ENCODE results near the gene MORN5. TPM values are rescaled to one million over a fixed set of nuclear protein-coding genes. Genes with fewer than 3 reads are reported as not detected.

MORN5 gene
- total and polyA plus RNA-seq, 10 of the 15 experiments (the other 5 are each of a cell fraction or from before 2014, with no cell fraction given) = not detected

GRCh38 chr9:122135529-122135859 lies 24.2 kb upstream of the MORN5 start:
- H3K79me2 ChIP-seq (ENCODE audit: control insufficient read depth, insufficient read depth, low read length) = no peaks in the 10 kb centered on the region
- intact Hi-C loops (cut with micrococcal nuclease; ENCODE audit: unreplicated experiment) (no loop called here), in situ Hi-C loops (cut with MboI) (no loop called here)
- ChIA-PET SMC1A (ENCODE audit: uncharacterized antibody, unreplicated experiment) (interaction anchor here (0.9 kb wide), 1 partner anchor 13 kb away, joined by 3 read pairs; no protein-coding TSS in a partner anchor), RAD21 (ENCODE audit: unreplicated experiment) (interaction anchor here (0.7 kb wide), 1 partner anchor 329 kb away, joined by 3 read pairs; no protein-coding TSS in a partner anchor), CTCF (interaction anchor here (1.0 to 1.4 kb wide), 4 partner anchors 9 to 11 kb away, joined by 3 to 10 read pairs (median 4); no protein-coding TSS in a partner anchor), POLR2A (interaction anchor here (0.6 kb wide), 1 partner anchor 14 kb away, joined by 4 read pairs; no protein-coding TSS in a partner anchor)
- no peaks in the 10 kb centered on the region for H3K9me3 ChIP-seq (replicated peaks; ENCODE audit: control insufficient read depth, insufficient read depth, low read length)
- ATAC-seq (no peak), DNase-seq (ENCODE audit: low read depth, low spot score) (no peak), FAIRE-seq (no peak)
- H3K9ac ChIP-seq (ENCODE audit: control insufficient read depth, insufficient read depth, low read length) = no peak overlapping the region
- BruUV-seq (replicated peaks) = no TSS peak
- TF ChIP-seq SIN3A (IDR thresholded peaks at IDR 0.05; ENCODE audit: low read depth, low read length) = no peak
- TF ChIP-seq IRF4 (IDR thresholded peaks at IDR 0.05; ENCODE audit: low read depth, low read length) = no peak
- no peak for TF ChIP-seq POLR2AphosphoS2 (IDR thresholded peaks at IDR 0.05; ENCODE audit: low read depth, low read length)
- TF ChIP-seq, protein P1, sequence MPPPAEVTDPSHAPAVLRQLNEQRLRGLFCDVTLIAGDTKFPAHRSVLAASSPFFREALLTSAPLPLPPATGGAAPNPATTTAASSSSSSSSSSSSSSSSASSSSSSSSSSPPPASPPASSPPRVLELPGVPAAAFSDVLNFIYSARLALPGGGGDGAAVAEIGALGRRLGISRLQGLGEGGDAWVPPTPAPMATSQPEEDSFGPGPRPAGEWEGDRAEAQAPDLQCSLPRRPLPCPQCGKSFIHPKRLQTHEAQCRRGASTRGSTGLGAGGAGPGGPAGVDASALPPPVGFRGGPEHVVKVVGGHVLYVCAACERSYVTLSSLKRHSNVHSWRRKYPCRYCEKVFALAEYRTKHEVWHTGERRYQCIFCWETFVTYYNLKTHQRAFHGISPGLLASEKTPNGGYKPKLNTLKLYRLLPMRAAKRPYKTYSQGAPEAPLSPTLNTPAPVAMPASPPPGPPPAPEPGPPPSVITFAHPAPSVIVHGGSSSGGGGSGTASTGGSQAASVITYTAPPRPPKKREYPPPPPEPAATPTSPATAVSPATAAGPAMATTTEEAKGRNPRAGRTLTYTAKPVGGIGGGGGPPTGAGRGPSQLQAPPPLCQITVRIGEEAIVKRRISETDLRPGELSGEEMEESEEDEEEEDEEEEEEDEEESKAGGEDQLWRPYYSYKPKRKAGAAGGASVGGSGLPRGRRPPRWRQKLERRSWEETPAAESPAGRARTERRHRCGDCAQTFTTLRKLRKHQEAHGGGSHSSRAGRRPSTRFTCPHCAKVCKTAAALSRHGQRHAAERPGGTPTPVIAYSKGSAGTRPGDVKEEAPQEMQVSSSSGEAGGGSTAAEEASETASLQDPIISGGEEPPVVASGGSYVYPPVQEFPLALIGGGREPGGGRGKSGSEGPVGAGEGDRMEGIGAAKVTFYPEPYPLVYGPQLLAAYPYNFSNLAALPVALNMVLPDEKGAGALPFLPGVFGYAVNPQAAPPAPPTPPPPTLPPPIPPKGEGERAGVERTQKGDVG (CRISPR knock-in tag; IDR thresholded peaks at IDR 0.05) = no peak
- TF ChIP-seq, protein P2, sequence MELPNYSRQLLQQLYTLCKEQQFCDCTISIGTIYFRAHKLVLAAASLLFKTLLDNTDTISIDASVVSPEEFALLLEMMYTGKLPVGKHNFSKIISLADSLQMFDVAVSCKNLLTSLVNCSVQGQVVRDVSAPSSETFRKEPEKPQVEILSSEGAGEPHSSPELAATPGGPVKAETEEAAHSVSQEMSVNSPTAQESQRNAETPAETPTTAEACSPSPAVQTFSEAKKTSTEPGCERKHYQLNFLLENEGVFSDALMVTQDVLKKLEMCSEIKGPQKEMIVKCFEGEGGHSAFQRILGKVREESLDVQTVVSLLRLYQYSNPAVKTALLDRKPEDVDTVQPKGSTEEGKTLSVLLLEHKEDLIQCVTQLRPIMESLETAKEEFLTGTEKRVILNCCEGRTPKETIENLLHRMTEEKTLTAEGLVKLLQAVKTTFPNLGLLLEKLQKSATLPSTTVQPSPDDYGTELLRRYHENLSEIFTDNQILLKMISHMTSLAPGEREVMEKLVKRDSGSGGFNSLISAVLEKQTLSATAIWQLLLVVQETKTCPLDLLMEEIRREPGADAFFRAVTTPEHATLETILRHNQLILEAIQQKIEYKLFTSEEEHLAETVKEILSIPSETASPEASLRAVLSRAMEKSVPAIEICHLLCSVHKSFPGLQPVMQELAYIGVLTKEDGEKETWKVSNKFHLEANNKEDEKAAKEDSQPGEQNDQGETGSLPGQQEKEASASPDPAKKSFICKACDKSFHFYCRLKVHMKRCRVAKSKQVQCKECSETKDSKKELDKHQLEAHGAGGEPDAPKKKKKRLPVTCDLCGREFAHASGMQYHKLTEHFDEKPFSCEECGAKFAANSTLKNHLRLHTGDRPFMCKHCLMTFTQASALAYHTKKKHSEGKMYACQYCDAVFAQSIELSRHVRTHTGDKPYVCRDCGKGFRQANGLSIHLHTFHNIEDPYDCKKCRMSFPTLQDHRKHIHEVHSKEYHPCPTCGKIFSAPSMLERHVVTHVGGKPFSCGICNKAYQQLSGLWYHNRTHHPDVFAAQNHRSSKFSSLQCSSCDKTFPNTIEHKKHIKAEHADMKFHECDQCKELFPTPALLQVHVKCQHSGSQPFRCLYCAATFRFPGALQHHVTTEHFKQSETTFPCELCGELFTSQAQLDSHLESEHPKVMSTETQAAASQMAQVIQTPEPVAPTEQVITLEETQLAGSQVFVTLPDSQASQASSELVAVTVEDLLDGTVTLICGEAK (IDR thresholded peaks at IDR 0.05; ENCODE audit: borderline replicate concordance) = no peak
- TF ChIP-seq ZBED1 (IDR thresholded peaks at IDR 0.05; ENCODE audit: borderline replicate concordance) = no peak
- no peak overlapping the region for H3K4me2 ChIP-seq (ENCODE audit: control insufficient read depth, insufficient read depth)
- no peak overlapping the region for H3K27ac ChIP-seq (ENCODE audit: control insufficient read depth, insufficient read depth)
- no peak overlapping the region for H3K4me3 ChIP-seq
- H3K27me3 ChIP-seq (replicated peaks in 1 of 2; ENCODE audit: control insufficient read depth in 2 of 2, insufficient read depth in 2 of 2, low read length in 1 of 2) = peaks cover 0 to 2% of the 10 kb centered on the region in 2 experiments; a peak in 2 of 4 replicates
- no peaks in the 10 kb centered on the region for H3K4me1 ChIP-seq (ENCODE audit: control insufficient read depth, insufficient read depth, low read length)
- H4K20me1 ChIP-seq (ENCODE audit: control insufficient read depth, insufficient read depth) = no peaks in the 10 kb centered on the region
- no peak overlapping the region for H2AFZ ChIP-seq (ENCODE audit: control insufficient read depth, low read depth, low read length)
- 35% methylated on average over 7 of the region's 7 CpGs for WGBS (ENCODE audit: insufficient coverage, insufficient replicate concordance, low lambda C conversion rate, missing lambda C conversion rate)
- no peaks in the 10 kb centered on the region for H3K36me3 ChIP-seq (ENCODE audit: control insufficient read depth in 2 of 2, insufficient read depth in 2 of 2, low read length in 1 of 2)

Measured in GM12878 (cell line).